Stimulated activated CD4-positive, alpha-beta T cell treated with anti-CD3 and anti-CD28 coated beads, TNF-alpha, amount 100 ng/mL, for 1 hour (primary cell): Measurements from ENCODE around the gene MCTP1.

Source experiments
- DNase-seq, 3 donors: peaks; one replicate each; pipeline ENCODE4 v3.0.0-alpha.2; 2020; ENCODE audit warnings: low read depth in 3 of 3, low spot score in 1 of 3

The MCTP1 gene

DNA sequence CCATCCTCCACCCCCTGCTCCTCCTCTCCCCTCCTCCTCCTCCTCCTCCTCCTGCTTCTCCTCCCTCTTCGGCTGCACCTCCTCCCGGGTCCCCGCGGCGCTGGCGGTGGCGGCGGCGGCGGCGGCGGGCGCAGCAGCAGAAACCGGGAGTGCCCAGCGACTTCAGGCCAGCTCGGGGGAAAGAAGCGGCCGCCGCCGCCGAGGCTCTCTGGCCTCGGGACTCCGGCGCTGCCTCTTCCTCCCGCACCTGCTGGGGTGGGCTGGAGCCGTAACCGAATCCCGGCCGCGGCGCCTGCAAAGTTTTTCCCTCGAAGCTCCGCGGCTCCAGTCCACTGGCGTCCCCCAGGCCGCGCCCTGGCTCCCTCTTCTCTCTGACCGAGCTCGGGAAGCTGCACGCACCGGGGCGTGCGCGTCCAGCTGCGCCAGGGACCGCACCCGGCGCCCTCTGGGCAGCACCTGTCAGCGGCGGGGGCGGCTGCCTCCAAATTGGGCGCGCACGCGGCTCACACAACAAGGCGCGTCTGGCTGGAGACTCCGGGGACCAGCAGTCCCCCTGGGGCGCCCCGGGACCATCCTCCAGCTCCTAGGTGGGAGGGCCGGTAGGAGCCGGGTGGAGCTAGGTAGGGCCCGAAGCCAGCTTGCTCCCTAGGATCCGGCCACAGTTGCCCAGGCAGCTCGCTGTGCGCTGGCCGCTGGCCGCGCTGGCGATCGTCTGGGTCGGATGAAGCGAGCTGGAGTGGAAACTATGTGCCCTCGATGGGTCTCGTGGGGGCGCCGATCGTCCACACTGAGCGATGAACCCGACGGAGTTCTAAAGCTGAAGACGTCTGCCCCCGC, at the start of gene MCTP1:
MCTP1 (minus strand) TSS at position 523 of the 837 bp plus-strand sequence.
- no peak for DNase-seq

GRCh38 chr5:95332158-95332557, 47.3 kb upstream of the MCTP1 start:
- no peak for DNase-seq

DNA sequence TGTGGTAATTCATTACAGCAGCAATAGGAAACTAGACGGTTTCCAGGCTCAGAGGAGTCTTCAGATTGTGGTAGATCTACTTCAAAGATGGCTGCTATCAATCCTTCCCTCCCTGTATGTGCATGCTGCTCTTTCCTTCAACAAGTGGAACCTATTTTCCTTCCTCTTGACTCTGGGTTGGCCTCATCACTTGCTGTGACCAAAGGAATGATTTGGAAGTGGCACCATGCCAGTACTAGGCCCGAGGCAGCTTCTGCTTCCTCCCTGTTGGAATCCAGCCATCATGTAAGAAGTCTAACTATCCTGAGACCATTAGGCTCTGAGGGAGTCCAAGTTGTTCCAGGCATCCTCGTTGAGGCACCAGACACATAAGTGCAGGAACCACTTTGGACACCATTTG, 46.5 kb upstream of the MCTP1 start:
- DNase-seq = no peak

- no peak for DNase-seq
These were observed 42.3 kb upstream of the MCTP1 start for GRCh38 chr5:95327211-95327610.

DNA sequence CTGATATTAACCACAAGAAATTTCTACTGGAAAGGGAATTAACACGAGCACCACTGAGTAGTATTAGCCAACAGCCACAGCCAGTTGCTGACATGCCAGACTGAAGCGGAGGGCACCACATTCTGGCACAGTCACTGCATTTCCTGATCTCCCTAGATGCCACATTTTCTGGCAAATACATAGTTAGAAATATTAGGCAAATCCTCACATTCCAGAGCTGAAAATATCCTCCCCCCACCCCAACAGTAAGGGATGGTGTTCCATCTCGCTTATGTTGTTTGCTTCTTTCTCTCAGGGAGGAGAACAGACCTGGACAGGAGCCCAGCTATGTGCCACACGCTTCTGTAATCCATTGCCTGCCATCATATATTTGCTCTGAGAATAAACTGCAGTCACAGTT, 32.8 kb upstream of the MCTP1 start:
- DNase-seq = no peak

GRCh38 chr5:95317085-95317484, 32.2 kb upstream of the MCTP1 start:
- no peak for DNase-seq

- no peak for DNase-seq
These were observed 19.8 kb upstream of the MCTP1 start for GRCh38 chr5:95304711-95305110.

DNA sequence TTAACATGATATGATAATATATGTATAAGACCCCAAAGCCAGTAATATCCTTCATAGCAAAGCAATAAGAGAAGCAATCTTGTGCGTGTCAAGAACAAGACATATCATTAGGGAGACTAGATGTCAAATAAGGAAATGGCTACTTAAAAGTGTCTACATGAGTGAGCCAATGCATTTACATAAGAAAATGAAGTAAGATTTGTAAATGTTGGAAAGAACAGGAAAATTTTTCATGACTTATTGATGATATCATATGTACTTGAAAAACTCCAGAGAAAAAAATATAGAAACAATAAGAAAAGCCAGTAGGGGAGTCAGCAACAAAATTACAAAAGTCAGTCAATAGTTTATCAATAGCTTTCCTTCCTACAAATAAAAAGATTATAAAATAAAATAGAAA, 13.8 kb upstream of the MCTP1 start:
- DNase-seq = no peak

DNA sequence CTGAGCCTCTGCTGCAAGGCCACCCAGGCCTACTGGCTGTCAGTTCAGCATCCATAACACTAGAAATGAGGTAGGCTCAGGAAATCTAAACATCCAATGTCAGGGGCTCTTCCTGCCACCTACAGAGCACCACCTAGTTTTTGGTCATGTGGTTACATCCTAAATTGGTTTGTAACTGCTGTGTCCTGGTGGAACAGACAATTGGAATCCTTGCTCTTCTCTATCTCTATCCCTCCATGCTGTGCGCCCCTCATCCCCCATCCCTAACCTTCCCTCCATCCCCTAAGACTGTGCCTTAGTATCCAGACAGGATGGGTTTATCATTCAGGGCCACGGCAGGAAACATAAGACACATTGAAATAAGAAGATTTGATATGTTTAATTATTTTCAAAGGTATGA, 11.4 kb upstream of the MCTP1 start:
- DNase-seq = no peak

- DNase-seq = no peak
These were observed 488 bp upstream of the MCTP1 start for GRCh38 chr5:95285409-95285755.

GRCh38 chr5:95283761-95284571, 928 bp downstream of the MCTP1 start:
- DNase-seq = no peak

DNA sequence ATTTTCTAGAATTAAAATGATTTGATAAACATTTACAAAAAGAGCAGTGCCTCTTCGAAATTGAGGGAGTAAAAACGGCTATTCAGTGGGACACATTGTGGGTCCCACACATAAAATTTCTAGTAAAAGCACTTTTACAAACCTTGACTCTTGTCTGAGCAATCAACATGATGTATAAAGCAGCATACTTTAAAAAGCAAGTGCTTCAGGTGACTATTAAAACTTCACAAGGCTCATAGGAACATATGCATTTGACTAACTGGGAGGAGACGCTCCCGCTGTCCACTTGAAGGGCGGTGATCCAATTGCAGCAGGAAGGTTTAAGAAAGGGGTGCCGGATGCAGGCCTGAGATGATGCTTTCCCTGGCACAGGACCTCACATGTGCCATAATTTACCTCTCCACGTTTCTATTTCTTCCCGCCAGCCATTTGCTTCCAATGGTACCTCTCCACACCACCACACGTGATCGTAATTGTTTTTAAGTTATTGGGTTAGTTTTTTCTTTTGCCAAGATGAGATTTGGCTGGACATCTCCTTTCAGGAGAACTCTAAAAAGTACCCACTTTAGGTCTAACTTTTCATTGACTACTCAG, 1.8 kb downstream of the MCTP1 start:
- DNase-seq = no peak

DNA sequence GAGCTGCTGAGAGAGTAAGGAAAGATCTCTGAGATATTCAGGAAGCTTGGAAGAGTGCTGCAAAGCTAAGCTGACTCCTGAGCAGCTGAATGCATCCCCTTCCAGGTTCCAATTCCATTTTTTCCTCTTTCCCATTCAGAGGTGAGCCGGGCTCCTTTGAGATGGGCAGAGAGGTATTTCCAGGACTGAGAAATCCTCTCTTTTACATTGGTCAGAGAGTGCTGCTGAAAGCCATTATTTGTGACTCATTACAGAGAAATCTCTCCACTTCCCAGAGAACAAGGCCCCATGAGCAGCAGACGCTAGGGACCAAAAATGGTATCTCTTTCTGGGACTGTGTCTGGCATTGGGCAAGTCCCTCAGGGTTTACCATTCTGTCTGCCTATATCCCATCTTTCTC, 3.7 kb downstream of the MCTP1 start:
- DNase-seq = no peak

DNA sequence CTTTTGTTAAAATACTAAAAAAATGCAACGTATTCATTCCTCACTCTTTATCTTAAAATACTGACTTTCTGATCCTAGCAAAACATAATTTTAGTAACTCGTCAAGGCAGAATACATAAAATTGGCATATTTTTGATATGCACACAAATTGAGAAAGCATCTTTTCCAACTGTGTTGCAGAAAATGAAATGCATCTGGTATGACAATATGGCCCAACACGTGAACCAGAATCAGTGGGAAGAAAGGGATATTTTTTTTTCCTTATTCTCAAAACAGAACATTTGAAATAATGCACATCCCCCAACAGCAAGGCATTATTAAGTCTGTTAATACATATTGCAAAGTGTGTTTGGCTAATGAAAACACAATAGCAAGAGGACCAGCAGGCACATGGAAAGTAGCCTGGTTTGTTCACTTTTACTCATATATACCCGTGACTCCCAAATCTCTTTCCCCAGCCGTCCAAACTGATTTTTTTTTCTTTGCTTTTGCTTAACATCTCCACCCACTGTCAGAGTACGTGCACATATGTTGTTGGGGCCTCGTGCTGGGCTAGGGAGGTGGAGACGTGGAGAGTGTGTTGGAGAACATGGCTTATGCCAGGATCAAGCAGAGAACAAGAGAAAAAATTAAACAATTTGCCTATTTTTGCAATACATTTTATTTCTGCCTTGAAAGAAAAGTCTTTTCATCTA, 4.3 kb downstream of the MCTP1 start:
- DNase-seq = no peak

- no peak for DNase-seq
These were observed 10.9 kb downstream of the MCTP1 start for GRCh38 chr5:95274011-95274410.

GRCh38 chr5:95272316-95272929, 12.5 kb downstream of the MCTP1 start:
- DNase-seq = no peak

GRCh38 chr5:95262933-95263660, 21.8 kb downstream of the MCTP1 start:
- DNase-seq = no peak

GRCh38 chr5:95261437-95262175, 23.3 kb downstream of the MCTP1 start:
- no peak for DNase-seq

GRCh38 chr5:95256991-95257390, 27.9 kb downstream of the MCTP1 start:
- DNase-seq = no peak

DNA sequence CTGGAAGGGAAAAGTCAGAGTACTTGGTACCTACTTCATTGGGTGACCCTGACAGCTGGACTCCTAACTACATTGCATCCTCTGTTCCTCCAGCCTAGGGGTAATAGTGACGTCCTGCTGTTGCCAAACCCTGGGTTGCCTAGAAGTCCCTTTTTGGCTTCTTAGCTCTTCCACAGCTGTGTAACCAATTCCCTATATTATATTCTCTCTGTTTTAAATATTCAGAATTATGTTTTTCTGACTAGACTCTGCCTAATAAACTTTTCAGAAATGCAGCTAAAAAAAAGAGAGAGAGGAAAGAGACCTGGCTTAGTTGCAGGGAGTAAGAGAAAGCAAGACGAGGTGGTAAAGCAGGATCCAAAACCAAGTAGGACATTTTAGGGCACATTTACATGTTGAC, 28.4 kb downstream of the MCTP1 start:
- DNase-seq = no peak
